HG03108 (cell line): ENCODE measurements around the gene GALNT16.

Experiments
- ATAC-seq: cut with Tn5 transposase; IDR thresholded peaks from one replicate; pipeline ENCODE4 v1.9.1; 2021; ENCODE audit warnings: moderate library complexity; ENCODE audit not compliant: unreplicated experiment

The GALNT16 gene

DNA sequence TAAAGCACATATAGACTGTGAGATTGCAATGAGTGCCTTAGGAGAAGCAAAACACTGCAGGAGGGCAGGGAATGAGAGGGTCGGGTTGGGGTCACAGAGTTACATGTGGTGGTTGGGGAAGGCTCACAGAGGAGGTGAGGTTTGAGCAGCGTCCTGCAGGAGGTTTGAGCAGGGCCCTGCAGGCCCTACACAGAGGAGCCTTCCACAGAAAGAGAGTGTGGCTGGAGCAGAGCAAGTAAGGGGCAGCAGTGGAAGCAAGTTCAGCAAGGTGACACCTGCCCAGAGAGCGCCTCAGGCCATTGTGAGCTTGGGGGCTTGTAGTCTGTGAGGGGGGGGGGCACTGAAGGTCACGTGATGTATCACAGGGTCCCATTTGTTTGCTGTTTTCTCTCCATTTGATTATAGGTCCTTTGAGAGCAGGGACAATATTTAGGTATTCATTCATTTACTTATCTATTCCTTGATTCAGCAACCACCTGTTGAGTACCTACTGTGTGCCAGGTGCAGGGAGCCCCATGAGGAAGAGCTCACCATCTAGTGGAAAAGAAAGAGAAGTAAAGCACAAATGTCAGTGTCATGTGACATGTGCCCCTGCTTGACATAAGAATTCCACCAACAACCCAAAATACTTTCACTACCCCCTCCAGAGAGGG is 56.6 kb downstream of the GALNT16 start:
- ATAC-seq: no peak

DNA sequence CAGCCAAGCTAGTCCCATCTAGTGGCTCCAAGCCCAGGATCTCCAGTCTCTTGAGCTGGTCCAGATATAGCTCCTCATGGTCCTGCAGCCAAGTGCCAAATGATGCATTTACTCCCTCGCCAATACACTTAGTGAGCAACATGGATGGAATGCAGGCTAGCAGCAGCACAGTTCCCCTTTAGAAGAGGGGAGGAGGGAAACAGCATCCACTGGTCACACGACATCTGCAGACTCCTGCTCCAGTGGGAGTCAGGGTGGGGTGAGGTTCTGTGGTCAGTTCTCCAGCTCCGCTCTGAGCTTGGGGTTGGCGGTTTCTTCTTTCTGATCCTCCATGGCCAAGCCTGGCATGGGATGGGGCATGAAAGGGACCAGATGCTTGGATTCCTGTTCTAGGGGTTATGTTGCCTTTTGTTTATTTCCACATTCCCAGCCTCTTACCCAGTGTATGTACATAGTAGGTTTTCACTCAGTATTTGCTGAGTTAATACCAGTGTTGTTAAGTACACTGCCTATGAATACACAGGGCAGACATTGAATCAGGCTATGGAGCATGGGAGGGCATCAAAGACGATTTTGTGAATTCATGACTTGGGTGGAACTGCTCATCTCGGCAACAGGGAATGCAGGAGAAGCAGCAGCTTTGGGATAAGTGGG is 57.3 kb downstream of the GALNT16 start:
- ATAC-seq: no peak

GRCh38 chr14:69317780-69318179 is 57.8 kb downstream of the GALNT16 start:
- no peak for ATAC-seq

- no peak for ATAC-seq
These were observed 58.3 kb downstream of the GALNT16 start for GRCh38 chr14:69318241-69318640.

DNA sequence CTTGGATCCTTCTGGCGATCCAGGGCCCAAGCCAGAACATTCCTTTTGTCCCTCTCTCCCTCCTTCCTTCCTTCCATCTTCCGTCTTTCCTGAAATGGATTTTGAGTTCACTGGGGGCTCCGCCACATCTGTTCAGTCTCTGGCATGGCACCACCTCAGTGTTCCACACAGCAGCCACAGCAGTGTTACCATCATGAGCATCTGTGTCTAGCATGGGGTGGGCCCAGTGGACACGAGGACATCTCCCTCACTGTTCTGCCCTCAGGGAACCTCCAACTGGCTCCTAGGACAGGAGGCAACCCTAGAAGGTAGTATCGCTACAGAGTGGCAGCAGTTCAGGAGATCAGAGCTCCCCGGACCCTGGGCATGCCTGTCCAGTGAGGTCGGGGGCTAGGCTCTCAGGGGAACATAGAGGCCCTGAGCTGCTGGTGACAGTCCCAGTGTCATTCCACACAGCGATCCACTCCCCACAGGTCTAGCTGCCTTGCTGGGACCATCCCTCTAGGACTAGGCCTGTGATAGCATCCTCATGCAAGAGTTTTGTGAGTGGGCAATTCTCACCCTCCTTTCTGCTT is 59.0 kb downstream of the GALNT16 start:
- ATAC-seq: no peak

DNA sequence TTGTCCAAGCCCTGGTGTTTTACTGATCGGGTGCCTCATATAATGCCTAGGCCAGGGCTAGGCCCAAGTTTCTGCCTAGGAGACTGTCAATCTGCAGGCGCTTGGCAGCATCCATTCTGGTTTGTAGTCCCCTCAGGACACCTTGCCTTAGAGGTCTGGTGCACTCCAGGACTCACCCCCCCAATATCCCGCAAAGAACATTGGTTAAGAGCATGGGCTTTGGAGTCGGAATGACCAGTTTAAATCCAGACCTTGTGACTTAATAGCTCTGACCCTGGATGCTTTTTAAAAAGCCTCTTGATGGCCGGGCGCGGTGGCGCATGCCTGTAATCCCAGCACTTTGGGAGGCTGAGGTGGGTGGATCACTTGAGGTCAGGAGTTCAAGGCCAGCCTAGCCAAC is 60.0 kb downstream of the GALNT16 start:
- no peak for ATAC-seq

DNA sequence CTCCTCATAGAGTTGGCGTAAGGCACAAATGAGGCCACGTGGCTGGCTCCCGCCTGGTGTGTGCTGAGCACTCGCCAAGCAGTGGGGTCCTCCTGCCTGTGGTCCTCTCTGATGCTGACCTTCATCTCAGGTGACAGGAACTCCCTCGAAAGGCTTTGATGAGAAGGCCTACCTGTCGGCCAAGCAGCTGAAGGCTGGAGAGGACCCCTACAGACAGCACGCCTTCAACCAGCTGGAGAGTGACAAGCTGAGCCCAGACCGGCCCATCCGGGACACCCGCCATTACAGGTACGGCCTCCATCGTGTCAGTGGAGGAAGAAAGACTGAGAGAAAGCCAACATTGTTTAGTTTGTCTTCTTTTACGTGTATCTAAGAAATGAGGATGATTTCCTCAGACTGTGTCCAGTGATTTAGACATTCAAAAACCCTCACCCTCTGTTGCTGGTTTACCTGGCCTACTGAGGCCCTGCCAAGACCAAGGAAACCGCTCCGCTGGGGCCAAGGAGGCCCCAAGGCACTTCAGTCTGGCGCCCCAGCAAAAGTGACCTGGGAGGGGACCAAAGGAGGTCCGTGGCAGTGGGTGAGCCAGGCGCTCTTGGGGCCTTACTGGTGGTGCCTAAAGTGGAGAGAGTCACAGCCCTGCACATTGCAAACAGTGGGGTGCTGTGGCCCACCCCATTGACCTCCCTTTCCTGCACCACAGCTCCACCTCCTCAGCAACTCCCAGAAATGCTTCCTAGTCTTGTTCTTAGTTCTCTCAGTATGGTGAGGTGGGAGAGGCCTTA is 60.8 kb downstream of the GALNT16 start:
- no peak for ATAC-seq

GRCh38 chr14:69321601-69322330 is 61.8 kb downstream of the GALNT16 start:
- ATAC-seq: no peak

GRCh38 chr14:69323266-69323998 is 63.5 kb downstream of the GALNT16 start:
- ATAC-seq: no peak

GRCh38 chr14:69323999-69324282 is 64.0 kb downstream of the GALNT16 start:
- ATAC-seq: no peak

DNA sequence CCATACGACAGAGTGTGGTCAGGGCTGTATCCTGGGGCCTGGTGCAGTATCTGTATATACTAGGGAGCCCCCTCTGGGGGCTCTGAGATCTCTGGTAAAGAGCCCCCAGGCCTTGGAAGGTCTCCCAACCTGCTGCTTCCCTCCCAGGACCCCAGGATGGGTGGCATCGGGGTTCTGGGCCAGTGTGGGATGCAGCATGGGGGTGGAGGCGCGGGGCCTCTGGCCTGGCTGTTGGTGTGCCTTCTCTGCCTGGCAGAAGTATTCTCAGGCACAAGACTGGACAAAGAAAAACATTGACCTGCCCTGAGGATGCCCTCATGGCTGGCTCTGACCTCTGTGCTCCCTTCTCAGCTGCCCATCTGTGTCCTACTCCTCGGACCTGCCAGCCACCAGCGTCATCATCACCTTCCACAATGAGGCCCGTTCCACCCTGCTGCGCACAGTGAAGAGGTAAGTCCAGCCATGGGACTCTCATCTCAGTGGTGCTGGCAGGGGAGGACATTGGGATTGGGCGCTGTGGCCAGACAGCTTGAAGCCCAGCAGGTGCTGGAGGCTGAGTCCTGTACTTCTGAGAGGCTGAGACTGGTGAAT is 64.5 kb downstream of the GALNT16 start:
- ATAC-seq: no peak

DNA sequence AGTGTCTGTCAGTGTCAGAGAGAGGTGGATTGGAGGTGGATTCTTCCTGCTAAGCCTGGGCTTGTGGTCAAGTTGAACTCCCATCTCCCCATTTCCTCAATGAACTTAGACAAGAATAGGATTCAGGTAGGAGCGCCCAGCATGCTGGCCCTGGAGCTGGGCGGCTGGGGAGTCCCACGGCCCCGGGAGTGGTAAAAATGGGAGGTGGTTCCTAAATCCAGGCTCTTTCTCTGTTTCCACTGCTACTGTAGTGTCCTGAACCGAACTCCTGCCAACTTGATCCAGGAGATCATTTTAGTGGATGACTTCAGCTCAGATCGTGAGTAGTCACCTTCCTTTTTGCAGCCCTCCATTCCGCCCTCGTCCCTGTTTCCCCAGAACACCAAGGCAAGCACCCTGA is 65.1 kb downstream of the GALNT16 start:
- ATAC-seq: no peak

DNA sequence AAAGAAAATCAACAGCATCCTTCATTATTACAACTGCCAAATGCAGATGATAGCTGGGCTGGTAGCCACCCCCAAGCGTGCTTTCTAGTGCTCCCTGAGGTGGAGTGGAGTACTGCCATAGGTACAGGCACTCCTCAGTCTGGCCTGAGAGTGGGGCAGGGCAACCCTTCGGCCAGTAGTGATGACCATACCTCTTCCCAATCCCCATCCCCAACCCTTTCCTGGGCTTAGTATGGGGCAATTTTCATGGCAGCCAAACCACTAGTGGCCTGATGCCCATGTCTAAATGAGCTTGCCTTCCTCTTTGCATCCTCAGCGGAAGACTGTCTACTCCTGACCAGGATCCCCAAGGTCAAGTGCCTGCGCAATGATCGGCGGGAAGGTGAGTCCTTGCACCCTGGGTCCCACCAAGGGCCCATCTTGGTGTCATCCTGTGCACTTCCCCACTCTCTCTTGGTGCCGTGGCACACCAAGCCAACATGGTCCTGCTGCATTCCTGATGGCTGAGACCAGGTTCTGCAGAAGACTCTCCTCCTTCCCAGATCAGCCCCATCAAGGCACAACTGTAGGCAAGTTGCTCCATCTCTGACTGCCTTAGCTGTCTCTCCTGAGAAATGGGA is 65.8 kb downstream of the GALNT16 start:
- ATAC-seq: no peak

DNA sequence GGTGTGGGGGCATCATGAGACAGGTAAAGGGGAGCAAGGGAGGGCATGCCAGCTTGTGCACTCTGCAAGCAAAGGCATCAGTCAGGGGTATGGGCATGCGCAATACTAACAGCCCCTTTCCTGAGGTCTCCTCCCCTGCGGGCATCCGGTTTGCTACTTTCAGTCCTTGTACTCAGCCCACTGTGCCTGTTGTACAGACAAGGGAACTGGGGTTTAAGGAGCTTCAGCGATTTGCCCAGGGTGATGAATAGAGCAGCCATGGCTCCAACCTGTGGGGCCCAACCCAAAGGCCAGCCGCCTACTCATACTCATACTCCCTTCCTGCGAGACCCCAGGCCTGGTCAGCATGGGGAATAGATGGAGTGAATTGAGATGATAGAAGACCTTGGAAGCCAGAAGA is 66.7 kb downstream of the GALNT16 start:
- no peak for ATAC-seq

GRCh38 chr14:69327507-69327906 is 67.5 kb downstream of the GALNT16 start:
- ATAC-seq: no peak

GRCh38 chr14:69328317-69328716 is 68.4 kb downstream of the GALNT16 start:
- no peak for ATAC-seq

- ATAC-seq: no peak
These were observed 68.8 kb downstream of the GALNT16 start for GRCh38 chr14:69328765-69329164.

GRCh38 chr14:69331206-69331605 is 71.2 kb downstream of the GALNT16 start:
- ATAC-seq: no peak

GRCh38 chr14:69332782-69333395 is 72.9 kb downstream of the GALNT16 start:
- ATAC-seq: no peak
